ENCODE results near the gene EEF1G. TPM values are rescaled to one million over a fixed set of nuclear protein-coding genes. Genes with fewer than 3 reads are reported as not detected.

The EEF1G gene
- total and polyA plus RNA-seq, 2 of the 13 experiments (the other 11 are each of a cell fraction or from before 2014, with no cell fraction given) = 1,787 to 2,144 TPM

DNA sequence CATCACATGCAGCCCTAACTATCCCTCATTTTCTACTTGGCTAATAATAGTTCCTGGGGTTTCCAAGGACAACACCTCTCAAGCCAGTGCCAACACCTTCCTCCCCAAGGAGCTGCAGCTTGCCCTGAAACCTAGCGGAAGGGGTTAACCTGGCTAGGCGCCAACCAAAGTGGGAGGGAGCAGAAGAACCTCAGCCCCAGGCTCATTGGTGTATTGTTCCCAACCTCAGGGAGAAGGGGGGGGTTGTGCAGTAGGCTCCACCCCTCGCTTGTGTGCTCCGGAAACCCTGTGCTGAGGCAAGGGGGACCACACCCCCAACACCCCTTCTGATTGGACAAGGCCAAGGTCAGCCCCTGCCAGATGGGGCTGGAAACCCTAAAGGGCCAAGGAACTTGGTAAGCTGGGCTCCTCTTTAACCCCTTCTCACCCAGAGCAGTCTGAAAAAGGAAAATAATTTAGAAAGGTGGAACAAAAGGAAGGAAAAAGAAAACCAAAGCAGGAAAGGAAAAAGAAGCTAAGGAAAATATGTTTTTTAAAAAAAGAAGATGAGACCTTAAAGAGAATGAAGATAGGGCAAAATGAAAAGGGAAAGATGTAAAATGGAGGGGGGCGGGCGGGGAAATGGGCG lies 25.5 kb upstream of the EEF1G start (continued):
- TF ChIP-seq, protein P1, sequence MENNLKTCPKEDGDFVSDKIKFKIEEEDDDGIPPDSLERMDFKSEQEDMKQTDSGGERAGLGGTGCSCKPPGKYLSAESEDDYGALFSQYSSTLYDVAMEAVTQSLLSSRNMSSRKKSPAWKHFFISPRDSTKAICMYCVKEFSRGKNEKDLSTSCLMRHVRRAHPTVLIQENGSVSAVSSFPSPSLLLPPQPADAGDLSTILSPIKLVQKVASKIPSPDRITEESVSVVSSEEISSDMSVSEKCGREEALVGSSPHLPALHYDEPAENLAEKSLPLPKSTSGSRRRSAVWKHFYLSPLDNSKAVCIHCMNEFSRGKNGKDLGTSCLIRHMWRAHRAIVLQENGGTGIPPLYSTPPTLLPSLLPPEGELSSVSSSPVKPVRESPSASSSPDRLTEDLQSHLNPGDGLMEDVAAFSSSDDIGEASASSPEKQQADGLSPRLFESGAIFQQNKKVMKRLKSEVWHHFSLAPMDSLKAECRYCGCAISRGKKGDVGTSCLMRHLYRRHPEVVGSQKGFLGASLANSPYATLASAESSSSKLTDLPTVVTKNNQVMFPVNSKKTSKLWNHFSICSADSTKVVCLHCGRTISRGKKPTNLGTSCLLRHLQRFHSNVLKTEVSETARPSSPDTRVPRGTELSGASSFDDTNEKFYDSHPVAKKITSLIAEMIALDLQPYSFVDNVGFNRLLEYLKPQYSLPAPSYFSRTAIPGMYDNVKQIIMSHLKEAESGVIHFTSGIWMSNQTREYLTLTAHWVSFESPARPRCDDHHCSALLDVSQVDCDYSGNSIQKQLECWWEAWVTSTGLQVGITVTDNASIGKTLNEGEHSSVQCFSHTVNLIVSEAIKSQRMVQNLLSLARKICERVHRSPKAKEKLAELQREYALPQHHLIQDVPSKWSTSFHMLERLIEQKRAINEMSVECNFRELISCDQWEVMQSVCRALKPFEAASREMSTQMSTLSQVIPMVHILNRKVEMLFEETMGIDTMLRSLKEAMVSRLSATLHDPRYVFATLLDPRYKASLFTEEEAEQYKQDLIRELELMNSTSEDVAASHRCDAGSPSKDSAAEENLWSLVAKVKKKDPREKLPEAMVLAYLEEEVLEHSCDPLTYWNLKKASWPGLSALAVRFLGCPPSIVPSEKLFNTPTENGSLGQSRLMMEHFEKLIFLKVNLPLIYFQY (CRISPR knock-in tag; IDR thresholded peaks at IDR 0.05; ENCODE audit: borderline replicate concordance) = no peak
- TF ChIP-seq ZMYM4 (CRISPR knock-in tag; IDR thresholded peaks at IDR 0.05) (peak; percentile 81; the same call in 1 of the 2 replicates), ZNF205 (CRISPR knock-in tag; IDR thresholded peaks at IDR 0.05) (no peak), ATF7 (IDR thresholded peaks at IDR 0.05) (no peak), ATF7 (CRISPR knock-in tag; IDR thresholded peaks at IDR 0.05) (no peak), ZFP41 (CRISPR knock-in tag; IDR thresholded peaks at IDR 0.05; ENCODE audit: borderline replicate concordance) (no peak), ZMYM3 (CRISPR knock-in tag; IDR thresholded peaks at IDR 0.05) (peak; percentile 29), MIER3 (CRISPR knock-in tag; IDR thresholded peaks at IDR 0.05; ENCODE audit: borderline replicate concordance) (no peak), ZSCAN31 (CRISPR knock-in tag; IDR thresholded peaks at IDR 0.05; ENCODE audit: low read depth) (no peak), AKAP8 (CRISPR knock-in tag; IDR thresholded peaks at IDR 0.05) (no peak), ZSCAN29 (CRISPR knock-in tag; conservative IDR thresholded peaks at IDR 0.05) (no peak), ETV5 (CRISPR knock-in tag; IDR thresholded peaks at IDR 0.05; ENCODE audit: borderline replicate concordance) (peak; percentile 86; the same call in 1 of the 2 replicates)
- TF ChIP-seq, protein P2, sequence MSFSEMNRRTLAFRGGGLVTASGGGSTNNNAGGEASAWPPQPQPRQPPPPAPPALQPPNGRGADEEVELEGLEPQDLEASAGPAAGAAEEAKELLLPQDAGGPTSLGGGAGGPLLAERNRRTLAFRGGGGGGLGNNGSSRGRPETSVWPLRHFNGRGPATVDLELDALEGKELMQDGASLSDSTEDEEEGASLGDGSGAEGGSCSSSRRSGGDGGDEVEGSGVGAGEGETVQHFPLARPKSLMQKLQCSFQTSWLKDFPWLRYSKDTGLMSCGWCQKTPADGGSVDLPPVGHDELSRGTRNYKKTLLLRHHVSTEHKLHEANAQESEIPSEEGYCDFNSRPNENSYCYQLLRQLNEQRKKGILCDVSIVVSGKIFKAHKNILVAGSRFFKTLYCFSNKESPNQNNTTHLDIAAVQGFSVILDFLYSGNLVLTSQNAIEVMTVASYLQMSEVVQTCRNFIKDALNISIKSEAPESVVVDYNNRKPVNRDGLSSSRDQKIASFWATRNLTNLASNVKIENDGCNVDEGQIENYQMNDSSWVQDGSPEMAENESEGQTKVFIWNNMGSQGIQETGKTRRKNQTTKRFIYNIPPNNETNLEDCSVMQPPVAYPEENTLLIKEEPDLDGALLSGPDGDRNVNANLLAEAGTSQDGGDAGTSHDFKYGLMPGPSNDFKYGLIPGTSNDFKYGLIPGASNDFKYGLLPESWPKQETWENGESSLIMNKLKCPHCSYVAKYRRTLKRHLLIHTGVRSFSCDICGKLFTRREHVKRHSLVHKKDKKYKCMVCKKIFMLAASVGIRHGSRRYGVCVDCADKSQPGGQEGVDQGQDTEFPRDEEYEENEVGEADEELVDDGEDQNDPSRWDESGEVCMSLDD (CRISPR knock-in tag; IDR thresholded peaks at IDR 0.05; ENCODE audit: borderline replicate concordance) = no peak; the same call in 1 of the 2 replicates
- TF ChIP-seq, protein P3, sequence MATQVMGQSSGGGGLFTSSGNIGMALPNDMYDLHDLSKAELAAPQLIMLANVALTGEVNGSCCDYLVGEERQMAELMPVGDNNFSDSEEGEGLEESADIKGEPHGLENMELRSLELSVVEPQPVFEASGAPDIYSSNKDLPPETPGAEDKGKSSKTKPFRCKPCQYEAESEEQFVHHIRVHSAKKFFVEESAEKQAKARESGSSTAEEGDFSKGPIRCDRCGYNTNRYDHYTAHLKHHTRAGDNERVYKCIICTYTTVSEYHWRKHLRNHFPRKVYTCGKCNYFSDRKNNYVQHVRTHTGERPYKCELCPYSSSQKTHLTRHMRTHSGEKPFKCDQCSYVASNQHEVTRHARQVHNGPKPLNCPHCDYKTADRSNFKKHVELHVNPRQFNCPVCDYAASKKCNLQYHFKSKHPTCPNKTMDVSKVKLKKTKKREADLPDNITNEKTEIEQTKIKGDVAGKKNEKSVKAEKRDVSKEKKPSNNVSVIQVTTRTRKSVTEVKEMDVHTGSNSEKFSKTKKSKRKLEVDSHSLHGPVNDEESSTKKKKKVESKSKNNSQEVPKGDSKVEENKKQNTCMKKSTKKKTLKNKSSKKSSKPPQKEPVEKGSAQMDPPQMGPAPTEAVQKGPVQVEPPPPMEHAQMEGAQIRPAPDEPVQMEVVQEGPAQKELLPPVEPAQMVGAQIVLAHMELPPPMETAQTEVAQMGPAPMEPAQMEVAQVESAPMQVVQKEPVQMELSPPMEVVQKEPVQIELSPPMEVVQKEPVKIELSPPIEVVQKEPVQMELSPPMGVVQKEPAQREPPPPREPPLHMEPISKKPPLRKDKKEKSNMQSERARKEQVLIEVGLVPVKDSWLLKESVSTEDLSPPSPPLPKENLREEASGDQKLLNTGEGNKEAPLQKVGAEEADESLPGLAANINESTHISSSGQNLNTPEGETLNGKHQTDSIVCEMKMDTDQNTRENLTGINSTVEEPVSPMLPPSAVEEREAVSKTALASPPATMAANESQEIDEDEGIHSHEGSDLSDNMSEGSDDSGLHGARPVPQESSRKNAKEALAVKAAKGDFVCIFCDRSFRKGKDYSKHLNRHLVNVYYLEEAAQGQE (IDR thresholded peaks at IDR 0.05; ENCODE audit: borderline replicate concordance in 1 of 2, low read depth in 1 of 2, low read length in 2 of 2) = no peak
- TF ChIP-seq, protein P4, sequence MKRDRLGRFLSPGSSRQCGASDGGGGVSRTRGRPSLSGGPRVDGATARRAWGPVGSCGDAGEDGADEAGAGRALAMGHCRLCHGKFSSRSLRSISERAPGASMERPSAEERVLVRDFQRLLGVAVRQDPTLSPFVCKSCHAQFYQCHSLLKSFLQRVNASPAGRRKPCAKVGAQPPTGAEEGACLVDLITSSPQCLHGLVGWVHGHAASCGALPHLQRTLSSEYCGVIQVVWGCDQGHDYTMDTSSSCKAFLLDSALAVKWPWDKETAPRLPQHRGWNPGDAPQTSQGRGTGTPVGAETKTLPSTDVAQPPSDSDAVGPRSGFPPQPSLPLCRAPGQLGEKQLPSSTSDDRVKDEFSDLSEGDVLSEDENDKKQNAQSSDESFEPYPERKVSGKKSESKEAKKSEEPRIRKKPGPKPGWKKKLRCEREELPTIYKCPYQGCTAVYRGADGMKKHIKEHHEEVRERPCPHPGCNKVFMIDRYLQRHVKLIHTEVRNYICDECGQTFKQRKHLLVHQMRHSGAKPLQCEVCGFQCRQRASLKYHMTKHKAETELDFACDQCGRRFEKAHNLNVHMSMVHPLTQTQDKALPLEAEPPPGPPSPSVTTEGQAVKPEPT (CRISPR knock-in tag; IDR thresholded peaks at IDR 0.05; ENCODE audit: low read depth) = no peak

Measured in HepG2 (cell line).